ENCODE data around the gene COMMD7. TPM values are rescaled to one million over a fixed set of nuclear protein-coding genes. Genes with fewer than 3 reads are reported as not detected.

The COMMD7 gene
- total RNA-seq, 4 donors from 2014 or later = 20.3 to 28.9 (median 23.4) TPM

DNA sequence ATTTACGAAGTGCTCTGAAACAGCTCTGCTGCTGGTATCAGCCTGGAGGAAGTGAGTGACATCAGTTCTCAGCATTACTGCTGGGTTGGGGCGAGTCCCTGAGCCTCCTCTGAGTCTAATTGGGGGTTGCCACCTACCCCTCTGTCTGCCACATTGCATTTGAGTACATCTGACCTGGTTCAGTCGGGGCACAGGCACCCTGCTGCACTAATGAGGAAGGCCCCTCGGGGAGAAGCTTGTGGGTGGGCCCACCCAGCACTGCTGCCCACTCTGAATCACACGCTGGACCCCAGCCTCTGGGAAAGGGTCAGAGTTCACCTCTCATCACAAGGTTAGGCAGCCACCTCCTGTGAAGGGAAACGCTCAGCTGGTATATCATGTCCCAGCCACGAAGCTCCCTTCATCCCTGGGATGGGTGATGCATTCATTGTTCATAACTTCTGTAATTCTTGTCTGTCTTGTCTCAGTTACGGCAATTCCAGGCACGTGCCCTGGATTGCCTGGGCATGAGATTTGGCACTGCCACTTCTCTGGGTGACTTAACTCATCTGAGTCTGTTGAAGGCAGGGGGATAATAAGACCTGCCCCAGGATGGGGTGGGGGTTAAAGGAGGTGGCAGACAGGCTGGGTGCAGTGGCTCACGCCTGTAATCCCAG is 32.2 kb upstream of the COMMD7 start:
- no peak for TF ChIP-seq CTCF (IDR thresholded peaks at IDR 0.05; ENCODE audit: low read depth)

DNA sequence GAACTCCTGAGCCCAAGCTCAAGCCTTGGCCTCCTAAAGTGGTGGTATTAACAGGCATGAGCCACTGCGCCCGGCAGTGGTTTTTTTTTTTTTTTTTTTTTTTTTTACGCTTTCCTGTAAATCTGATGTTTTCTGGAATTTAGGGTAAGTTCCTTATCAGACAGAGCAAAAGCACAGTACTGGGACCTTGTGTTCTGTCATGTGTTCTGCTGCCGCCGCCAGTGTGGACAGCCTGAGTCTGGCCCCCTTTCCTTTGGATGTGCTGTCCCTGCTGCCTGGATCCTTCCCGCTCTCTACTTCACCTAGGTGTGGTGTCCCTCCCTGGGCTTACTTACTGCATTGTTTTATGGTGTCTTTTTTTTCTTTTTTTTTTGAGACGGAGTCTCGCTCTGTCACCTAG is 30.6 kb upstream of the COMMD7 start:
- no peak for TF ChIP-seq CTCF (IDR thresholded peaks at IDR 0.05; ENCODE audit: low read depth)

GRCh38 chr20:32773223-32773622 is 30.0 kb upstream of the COMMD7 start:
- TF ChIP-seq CTCF (IDR thresholded peaks at IDR 0.05; ENCODE audit: low read depth) = no peak

- TF ChIP-seq CTCF (IDR thresholded peaks at IDR 0.05; ENCODE audit: low read depth) = no peak
These were observed 28.8 kb upstream of the COMMD7 start for GRCh38 chr20:32772046-32772445.

DNA sequence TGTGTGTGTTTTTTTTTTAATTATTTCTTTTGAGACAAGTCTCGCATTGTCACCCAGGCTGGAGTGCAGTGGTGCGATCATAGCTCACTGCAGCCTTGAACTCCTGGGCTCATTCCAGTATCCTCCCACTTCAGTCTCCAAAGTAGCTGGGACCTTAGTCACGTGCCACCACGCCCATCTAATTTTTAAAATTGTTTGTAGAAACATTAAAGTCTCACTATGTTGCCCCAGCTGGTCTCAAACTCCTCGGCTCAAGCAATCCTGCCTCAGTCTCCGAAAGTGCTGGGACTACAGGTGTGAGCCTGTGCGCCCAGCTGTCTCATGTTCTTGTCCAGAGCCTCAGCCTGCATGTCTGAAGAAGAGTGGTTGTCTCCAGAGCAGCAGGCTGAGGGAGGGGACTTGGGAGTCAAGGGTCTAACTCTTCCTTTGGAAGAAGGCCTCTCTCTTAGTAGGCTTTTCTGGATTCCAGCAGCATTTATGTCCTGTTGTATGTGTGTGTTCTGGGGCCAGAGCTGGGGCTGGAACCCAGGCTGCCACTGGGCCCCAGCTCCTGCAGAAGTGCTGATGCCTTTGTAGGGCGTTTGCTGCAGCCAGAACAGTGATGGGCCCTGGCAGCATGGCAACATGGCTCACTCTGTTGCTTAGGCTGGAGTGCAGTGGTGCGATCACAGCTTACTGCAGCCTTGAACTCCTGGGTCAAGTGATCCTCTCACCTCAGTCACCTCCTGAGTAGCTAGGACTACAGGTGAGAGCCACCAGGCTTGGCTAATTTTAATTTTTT is 24.3 kb upstream of the COMMD7 start:
- no peak for TF ChIP-seq CTCF (IDR thresholded peaks at IDR 0.05; ENCODE audit: low read depth)

GRCh38 chr20:32764005-32764960 is 21.0 kb upstream of the COMMD7 start:
- TF ChIP-seq CTCF (IDR thresholded peaks at IDR 0.05; ENCODE audit: low read depth) = no peak

Data from subcutaneous adipose tissue (tissue), 4 donors.